Suppressor macrophage (primary cell): ENCODE measurements around the gene CYB561.

ENCODE experiments used
- DNase-seq, 4 experiments: peaks; one replicate each; pipeline ENCODE4 v3.0.0-alpha.2; 2020 to 2022

The CYB561 gene

DNA sequence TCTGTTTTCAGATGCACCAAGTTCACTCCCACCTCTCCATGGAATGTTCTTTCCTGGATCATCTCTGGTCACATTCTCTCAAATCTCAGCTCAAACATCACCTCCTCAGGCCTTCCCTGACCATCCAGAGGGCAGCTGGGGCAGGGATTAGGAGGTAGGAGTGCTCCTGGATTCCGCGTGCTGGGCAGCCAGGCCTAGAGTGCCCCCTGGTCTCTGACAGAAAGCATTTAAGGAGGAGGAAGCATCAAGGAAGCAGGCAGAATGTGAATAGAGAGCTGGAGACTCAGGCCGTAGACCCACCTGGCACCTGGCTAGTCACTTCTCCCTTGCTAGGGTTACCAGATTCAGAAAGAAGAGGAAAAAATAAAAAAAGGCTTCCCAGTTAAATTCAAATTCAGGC, 2.5 kb upstream of the CYB561 start:
- no peak for DNase-seq

DNA sequence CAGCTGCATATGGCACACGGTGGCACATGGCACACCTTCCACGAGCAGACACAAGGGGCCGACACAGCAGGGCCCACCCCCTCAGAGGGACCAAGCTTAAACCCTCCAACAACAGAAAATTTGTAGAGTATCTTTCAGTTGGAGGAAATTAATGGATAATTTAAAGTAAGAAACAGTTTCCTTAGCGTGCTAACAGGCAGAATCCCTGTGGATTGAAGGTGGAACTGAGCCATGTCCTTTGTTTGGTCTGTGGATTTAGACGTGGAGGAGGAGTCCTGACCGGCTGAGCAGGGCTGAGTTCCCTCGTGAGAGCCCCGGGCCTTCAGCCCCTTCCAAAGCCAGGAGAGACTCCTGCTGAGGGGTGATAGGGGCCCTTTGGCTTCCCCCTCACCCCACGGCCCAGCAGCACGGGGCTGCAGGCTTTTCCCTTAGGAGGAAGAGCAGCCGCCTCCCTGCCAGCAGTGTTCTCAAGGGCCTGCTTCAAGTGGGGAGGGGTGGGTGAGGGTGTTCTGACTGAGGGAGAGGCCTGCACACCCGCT, 1.4 kb upstream of the CYB561 start:
- no peak for DNase-seq

DNA sequence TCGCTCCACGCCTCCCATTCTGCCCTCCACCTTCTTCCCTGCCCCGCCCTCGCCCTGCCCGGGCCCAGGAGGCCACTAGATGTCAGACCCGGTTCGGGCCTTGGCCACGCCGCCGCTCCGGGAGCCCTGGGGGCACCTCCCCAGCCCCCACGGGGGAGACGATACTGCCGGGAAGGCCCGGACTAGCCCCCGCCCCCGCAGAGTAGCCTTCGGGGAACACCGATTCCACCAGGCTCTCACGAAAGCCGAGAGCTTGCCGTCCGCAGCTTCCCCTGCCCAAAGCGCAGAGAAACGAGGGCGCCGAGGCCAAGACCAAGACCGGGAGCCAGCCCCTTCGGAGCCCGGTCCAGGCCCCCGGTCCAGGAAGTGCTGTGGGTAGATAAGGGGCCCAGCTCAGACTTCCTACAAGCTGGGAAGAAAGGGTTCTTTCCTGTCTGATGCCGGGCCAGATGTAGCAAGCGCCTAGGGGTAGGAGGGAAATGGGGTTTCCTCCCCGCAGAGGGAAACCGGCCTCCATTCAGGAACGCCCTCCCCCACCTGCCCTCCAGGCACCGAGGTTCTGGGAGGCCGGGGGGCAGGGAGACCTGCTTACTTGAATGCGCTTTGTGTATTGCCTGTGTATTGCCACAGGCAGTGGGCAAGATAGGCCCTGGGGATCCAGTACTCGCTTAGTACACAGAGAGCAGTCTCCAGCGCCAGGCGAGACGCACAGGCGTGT, 806 bp upstream of the CYB561 start:
- DNase-seq: peak; percentile 68 to 89 (median 80)

DNA sequence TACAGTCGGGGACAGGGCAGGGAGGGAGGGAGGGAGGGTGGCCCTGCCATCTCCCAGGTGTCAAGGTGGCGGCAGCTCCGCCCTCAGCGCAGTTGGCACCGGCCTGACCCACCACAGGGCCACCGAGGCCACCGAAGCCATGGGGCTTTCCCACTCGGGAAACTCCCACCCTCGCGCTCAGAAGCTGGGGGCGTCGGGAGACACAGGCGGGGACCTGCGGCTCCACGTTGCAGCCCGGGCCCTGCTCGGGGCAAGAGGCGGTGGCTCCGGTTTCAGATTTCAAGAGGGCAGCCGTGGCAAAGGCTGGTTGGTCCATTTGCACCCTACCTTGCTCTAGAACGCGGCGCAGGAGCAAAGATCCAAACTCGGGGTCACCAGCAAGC, 544 bp downstream of the CYB561 start:
- DNase-seq: peak in 3 of 4 experiments; percentile 28 to 57 (median 37)

DNA sequence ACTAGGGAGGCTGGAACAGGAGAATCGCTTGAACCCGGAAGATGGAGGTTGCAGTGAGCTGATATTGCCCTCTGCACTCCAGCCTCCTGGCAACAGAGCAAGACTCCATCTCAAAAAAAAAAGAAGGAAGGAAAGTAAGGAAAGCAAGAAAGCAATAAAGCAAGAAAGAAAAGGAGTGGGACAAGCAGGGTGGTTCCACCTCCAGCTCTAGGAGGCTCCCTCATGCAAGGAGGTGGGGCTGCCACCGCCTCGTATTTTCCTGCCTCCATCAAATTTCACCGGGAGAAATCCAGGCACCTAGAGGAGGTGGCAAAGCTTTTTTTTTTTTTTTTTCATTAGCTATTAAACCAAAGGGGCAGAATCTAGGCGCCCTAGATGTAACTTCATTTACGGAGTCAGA, 1.0 kb downstream of the CYB561 start:
- DNase-seq: no peak

DNA sequence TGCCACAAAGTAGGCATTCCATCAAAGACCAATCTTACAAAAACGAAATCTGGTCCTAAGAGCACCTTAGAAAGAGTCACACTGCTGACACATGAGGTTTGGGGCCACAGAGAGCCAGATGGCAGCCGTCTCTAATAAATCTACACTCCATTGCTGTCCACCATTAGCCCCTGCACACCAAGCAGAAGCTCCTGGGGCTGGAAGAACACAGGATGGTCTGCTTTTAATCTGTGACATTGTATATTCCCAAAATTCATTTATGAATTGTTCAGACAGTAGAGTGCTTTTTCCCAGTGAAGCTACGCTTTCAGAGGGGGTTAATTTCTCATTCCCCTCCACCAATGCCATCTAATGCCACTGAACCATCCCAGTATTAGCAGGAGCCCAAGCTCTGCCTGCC, 1.6 kb downstream of the CYB561 start:
- no peak for DNase-seq

DNA sequence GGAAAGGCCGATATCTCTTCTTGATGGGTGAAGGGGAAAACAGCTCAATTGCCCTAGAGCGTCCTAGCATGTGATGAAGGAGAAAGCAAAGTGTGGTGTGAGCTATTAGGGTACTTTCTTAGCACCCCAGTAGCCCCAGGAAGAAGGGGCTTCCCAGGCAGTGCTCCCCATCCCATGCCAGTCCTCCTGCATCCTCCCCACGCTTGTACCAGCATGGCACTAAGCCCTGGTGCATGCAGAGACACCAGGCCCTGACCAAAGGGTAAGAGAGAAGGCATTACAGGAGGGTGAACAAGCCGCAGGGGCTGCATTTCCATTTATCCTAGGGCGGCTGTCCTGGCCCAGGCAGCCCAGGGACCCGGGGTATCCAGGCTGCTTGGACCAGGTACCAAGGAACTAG, 3.1 kb downstream of the CYB561 start:
- no peak for DNase-seq

DNA sequence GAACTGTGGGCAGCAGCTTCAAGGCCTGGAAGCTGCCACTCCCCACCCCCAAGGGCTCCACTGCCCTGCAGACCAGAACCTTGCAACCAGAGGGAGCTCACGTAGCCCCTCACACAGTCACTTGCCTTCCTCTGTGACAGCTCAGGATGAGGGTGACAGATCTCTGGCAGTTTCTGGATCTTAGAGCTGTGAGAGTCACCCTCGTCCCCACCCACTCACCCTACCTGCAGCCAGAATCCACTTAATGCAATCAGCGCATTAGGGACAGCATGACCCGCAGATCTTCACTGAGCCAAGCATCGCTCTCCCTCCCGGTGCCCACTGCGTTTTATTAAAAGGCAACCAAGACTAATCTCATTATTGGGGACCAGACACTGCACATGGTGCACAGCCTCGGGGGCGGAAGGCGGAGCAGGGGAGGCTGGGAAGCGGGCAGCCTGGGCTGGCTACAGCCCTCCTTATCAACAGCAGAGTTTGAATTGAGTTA, 3.5 kb downstream of the CYB561 start:
- DNase-seq: no peak

DNA sequence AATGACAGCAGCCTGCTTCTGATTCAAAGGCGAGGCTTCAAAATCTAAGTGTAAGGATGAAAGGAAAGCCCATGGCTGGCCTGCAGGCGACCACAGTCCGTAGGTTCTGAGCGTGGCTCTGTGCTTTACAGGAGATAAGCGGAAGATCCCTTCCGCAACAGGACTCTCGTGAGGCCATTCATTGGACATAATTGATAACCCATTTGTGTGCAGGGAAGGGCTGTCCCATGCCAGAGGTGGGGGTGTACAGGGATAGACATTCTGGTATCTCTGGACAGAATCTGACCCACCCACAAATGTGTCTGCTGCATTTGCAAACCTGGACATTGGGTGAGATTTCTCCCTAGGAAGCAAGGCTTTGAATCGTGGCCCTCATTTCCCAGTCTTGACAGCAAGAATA, 4.0 kb downstream of the CYB561 start:
- DNase-seq: no peak

DNA sequence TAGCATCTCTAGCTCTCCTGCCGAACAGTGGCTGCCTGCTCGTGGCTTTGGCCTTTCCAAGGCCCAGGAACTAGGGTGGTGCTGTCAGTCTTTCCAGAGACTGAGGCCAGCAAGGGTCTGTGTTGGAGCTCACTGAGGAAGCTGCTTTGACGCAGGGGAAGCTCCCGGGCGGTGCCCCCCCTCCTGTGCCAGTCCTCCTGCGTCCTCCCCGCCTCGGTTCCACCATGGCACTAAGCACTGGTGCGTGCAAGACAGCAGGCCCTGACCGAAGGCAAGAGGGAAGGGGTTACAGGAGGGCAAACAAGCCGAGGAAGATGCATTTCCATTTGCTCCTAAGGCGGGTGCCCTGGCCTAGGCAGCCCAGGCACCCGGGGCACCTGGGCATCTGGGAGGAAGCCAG, 4.5 kb downstream of the CYB561 start:
- no peak for DNase-seq

DNA sequence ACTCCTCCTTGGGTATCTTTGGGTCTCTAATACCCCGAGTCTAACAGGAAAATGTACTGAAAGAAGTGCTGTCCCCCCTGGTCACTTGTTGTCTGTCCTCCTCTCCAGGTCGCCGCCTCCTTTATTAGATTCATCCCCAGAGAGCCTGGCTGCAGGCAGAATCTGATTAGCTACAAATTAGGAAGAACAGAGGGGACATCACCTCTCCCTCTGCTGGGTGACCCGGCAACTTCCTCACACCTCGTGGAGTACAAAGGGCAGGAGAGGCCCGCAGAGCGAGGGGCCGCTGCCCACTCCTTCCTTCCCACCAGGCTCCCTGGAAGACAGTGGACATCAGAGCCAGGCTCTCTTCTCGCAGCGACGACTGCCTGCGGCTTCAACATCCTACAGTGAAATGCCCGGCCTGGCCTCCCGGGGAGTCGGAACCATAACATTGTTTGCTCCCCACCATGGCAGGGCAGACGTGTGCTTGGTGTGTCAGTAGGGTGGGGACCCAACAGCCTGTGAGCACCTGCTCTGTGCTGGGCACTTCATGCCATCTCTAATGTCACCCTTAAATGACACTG, 5.3 kb downstream of the CYB561 start:
- DNase-seq: no peak

DNA sequence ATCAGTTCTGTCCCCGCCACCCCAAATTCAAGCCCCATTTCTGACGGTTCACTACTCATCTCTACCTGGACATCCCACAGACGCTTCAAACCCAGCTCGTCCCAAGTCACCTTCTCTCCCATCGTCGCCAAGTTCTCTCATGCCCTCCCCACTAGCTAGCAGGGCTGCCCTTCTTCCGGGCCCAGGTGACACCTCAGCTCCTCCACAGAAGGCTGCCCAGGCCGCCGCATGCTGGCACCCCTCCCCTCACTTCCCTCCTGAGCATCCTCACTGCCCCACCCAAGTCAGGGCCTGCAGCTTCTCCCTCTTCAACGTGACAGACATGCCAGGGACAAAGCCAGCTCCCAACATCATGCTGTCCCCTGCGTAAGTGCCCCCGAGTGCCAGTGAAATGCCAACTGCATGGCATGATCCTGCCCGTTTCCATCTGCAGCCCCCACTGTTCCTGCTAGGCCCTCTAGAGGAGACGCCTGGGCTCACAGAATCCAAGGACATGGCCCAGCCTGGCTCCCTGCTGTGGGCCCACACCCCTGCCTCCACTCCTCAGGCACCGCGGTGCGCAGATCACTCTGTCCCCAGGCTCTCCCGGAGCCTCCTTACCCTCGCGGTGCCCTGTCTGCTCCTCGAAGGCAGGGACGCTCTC, 5.9 kb downstream of the CYB561 start:
- DNase-seq: no peak

DNA sequence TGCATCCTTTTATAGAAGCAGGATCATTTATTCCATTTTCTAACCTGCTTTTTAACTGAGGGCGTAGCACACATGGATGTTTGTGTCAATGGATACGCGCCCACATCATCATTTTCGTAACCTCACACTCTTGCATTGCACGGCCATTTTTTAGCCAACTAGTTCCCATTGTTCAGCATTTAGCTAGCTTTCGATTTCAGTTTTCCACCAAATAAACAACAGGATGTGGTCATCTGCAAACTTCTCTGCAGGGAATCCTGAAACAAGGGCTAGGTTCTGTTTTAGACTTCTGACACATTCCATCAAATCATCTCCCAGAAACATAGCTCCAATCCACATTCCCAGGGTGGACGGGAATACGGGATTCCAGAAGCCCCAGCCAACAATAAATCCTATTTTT, 6.4 kb downstream of the CYB561 start:
- DNase-seq: peak; percentile 74 to 89 (median 82)

DNA sequence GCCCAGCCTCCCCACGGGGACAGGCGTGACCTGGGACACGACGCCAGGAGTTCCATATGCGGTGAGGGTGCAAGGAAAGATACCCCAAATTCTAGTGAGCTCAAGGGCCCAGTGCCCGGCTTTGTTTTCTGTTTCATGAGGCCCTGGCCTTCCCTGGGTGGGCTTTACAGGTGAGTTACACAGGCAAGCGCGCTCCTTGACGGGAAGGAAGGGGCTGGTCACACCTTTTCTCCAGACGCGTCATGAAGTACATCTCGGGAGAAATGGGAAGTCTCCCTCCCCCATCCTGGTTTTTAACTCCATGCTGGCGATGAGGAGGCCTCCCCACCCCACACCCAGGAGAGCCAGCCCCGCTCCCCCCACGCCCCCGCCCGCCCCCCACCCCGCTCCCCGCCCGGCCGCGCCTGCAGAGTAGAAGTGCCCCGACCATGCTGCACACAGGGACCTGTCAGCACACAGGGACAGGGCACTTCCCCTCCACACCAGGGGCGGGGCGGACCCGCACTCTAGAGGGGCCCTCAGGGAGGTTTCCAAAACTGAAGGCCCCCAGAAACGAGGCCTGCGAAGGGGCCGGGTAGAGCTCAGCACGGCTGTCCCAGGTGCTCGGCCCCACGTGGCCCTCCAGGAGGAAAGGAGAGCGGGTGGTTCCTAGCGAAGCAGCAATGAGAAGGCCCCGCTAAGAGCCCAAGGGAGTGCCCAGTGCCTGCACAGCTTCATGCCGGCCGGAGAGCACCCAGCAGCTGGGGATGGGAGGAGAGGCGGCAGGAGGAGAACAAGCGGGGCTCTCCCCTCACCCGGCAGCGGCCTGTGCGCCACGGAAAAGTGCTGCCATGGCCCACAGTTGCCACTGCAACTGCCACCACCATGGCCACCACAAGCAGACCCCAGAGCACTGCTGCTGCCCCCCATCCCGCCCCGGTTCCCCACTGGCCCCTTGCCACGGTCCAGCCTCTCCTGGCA, 7.7 kb downstream of the CYB561 start:
- no peak for DNase-seq

DNA sequence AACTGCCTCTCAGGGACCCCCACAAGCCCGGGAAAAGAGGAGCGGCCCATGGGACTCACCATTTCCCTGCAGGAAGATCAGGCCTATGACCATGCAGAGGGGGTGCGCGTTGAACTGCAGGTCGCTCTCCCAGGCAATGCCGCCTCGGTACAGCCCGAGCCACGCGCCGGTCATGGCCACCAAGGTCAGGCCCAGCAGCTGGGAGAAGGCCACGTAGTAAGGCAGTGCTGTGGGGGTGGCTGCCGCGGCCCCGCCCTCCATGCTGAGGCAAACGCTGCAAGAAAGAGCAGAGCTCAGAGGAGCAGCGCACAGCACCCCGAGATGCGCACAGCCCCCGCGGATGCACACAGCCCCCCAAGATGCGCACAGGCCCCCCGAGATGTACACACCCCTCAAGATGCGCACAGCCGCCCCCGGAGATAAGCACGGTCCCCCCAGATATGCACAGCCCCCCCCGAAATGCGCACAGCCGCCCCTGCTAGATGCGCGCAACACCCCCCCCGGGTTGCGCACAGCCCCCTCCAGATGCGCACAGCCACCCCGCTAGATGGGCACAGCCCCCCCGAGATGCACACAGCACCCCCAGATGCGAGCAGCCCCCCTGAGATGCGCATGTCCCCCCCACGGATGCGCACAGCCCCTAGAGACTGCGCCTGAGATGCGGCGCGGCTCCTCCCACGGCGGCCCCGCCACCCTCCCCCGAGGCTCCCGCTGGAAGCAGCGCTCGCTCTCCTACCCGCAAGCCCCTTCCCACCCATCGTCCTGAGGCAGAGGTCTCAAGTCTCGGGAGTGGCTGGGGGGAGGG, 8.6 kb downstream of the CYB561 start:
- DNase-seq: no peak

DNA sequence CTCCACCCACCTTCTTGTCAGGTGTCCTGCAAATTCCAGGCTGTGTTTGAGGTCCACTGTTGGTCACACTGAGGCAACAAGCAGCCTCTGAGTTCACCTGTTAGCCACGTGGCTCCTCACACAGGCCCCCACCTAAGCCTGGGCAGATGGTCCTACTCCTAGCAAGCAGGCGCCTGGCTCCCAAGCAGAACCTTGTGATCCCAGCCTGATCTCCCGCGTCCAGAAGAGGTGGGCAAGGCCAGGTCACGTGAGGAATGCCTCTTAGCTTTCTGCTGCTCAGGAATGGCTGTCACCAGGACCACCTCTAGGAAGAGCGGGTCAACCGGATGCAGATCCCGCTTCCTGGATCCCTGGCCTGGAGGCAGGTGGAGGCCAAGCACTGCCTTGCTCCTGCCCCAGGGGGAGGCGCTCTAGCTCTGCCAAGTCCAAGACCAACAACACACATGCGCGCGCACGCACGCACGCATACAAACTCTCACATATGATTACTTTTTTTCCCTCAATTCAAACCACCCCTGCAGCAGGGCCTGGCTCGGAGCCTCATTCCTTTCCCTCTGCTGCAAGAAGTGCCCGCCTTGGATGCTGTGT, 9.5 kb downstream of the CYB561 start:
- DNase-seq: peak in 1 of 4 experiments; percentile 34

DNA sequence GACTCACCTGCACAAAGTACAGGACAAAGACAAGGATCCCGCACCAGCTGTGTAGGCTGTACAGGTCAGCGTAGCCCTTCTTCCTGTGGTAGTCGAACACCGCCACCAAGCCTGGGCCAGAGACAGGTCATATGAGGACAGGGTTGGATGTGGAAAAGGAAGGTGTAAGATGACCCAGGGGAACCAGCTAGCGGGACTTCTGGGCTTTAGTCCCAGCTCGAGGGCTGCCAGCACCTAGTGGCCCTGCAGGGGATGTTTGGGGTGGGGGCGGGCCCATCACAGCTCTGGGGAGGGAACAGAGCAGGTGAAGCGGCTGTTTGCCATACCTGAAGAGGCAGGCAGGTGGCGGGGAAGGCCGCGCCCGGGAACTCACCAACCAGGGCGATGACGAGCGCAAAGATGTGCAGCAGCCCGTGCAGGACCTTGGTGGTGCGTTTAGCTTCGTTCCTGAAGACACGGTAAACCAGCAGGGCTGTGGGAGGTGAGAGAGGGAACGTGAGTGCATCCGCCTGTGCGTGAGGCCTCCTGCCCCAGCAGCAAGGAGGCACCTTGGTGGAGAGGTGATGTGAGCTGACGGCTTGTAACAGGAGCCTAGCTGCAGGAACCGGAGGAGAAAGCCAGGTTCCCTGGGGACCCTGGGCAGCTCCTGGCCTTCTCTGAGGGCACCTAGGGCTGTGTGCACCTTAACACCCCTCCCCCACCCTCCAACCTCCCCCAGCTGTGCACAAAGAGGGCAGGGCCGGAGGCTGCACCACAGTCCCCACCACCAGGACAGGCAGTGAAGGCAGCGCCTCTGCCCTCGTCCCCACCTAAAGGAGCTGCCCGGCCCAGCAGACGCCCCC, 10.2 kb downstream of the CYB561 start:
- no peak for DNase-seq

DNA sequence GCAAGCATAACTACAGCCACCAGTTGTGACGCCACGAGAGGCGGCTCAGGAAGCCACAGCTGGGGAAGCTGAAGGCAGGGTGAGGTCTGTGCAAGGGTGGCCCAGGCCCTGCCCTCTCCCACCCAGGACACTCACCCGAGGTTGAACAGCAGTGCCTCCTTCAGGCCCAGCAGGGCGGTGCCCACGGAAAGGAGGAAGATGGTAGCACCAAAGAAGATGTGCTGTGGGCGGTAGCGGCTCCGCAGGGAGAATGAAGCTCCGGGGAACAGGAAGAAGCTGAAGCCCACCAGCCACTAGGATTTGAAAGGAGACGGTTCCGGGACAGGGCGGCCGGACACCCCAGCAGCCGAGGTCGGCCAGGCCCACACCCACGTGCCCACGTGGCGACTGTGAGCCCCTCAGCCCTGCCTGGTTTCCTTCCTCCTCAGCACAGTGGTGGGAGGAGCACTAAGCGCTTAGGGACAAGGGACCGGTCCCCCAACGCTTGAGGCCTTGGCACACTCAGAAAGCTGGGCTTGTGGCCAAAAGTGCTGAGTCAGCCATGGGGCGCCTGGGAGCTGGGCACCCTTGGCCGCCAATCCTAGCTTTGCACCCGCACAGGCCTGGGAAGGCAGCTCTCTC, 11.0 kb downstream of the CYB561 start:
- peak; percentile 63 to 79 (median 72) for DNase-seq

DNA sequence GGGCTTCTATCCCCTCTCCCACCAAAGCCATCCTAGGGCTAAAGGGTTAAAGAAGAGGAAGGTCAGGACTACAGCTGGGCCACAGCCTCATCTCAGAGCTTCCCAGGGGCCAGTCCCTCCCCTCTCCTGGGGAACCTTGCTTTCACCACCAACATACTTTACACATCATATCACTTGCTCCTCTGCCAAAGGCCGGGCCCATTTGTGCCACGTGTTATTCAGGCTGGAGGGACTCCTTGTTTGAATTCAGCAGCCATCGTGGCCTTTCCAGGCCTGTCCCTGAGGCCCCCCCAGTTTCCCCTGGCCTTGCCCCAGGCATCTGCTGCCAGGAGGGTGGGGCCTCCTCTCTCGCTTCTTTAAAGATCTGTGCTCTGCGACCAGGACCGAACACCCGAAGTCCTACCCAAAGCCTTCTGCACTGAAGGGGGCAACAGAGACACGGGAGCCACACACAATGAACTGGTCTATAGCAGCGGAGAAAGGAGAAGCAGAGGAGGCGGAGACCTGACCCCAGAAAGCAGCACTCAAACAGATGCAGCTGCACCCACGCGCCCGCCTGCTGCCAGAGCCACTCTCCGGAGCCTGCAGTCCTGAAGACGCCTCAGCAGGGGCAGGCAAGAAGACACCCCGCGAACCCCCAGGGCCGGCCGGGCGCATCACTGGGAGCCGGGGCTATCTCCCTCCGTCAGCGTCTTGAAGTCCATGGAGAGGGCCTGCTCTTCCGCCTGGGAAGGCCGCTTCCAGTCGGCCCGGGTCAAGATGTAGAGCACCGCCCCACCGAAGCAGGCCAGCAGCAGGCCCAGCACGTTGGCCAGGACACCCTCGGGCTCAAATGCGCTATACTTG, 12.1 kb downstream of the CYB561 start:
- peak; percentile 62 to 85 (median 76) for DNase-seq
